ENCODE results near the gene GABARAPL1.

GRCh38 chr12:10207136-10207535 lies 5.5 kb upstream of the GABARAPL1 start:
- TF ChIP-seq CTCF (IDR thresholded peaks at IDR 0.05) = no peak
- TF ChIP-seq POLR2A (IDR thresholded peaks at IDR 0.05) = no peak

Data from body of pancreas (tissue), 4 donors.